ENCODE results near the gene R3HCC1L. TPM values are rescaled to one million over a fixed set of nuclear protein-coding genes. Genes with fewer than 3 reads are reported as not detected.
"Not testable (repeated sequence)": the region's sequence is repeated elsewhere in the genome, so short reads cannot be mapped to it uniquely, and the experiment has no call there.

The R3HCC1L gene
- total RNA-seq, 2 experiments from 2014 or later: 15.7 to 16.5 TPM

- ATAC-seq (no peak), DNase-seq (no peak)
- Mint-ChIP-seq H3K4me1 (ENCODE audit: low read depth) (peaks cover 13% of the 10 kb centered on the region), H3K9me3 (peaks cover 2% of the 10 kb centered on the region), H3K4me3 (no peak overlapping the region), H3K27me3 (no peaks in the 10 kb centered on the region), H3K27ac (no peak overlapping the region), H3K36me3 (ENCODE audit: low read depth) (peaks cover 67% of the 10 kb centered on the region)
- TF ChIP-seq CTCF (IDR thresholded peaks at IDR 0.05): no peak
- ChIA-PET POLR2A (no interaction called here), CTCF (interaction anchor here (4.1 kb wide), 1 partner anchor 16 kb away, joined by 16 read pairs; no protein-coding TSS in a partner anchor)
- intact Hi-C loops (cut with micrococcal nuclease): no loop called here
Observed at GRCh38 chr10:98186681-98187080, 52.2 kb downstream of the R3HCC1L start.

GRCh38 chr10:98190773-98191172, 56.3 kb downstream of the R3HCC1L start:
- H3K27ac Mint-ChIP-seq; H3K4me3 Mint-ChIP-seq; intact Hi-C loops (cut with micrococcal nuclease); ATAC-seq; H3K9me3 Mint-ChIP-seq; CTCF ChIA-PET; DNase-seq; POLR2A ChIA-PET; H3K27me3 Mint-ChIP-seq: not testable (repeated sequence)
- H3K4me1 Mint-ChIP-seq (ENCODE audit: low read depth): peaks cover 13% of the 10 kb centered on the region
- peaks cover 55% of the 10 kb centered on the region for H3K36me3 Mint-ChIP-seq (ENCODE audit: low read depth)

- no peaks in the 10 kb centered on the region for H3K27me3 Mint-ChIP-seq
- no peak for TF ChIP-seq CTCF (IDR thresholded peaks at IDR 0.05)
- DNase-seq: no peak
- H3K27ac Mint-ChIP-seq: no peak overlapping the region
- ChIA-PET CTCF (interaction anchor here (1.0 kb wide), 1 partner anchor 23 kb away, joined by 3 read pairs; no protein-coding TSS in a partner anchor), POLR2A (no interaction called here)
- peaks cover 3% of the 10 kb centered on the region for H3K9me3 Mint-ChIP-seq
- H3K4me3 Mint-ChIP-seq: no peak overlapping the region
- peaks cover 22% of the 10 kb centered on the region for H3K4me1 Mint-ChIP-seq (ENCODE audit: low read depth)
- no peak for ATAC-seq
- intact Hi-C loops (cut with micrococcal nuclease): no loop called here
- peaks cover 47% of the 10 kb centered on the region for H3K36me3 Mint-ChIP-seq (ENCODE audit: low read depth)
Observed at GRCh38 chr10:98193037-98193436, 58.6 kb downstream of the R3HCC1L start.

- DNase-seq (no peak), ATAC-seq (no peak)
- POLR2A ChIA-PET: no interaction called here
- CTCF ChIA-PET: no interaction called here
- TF ChIP-seq CTCF (IDR thresholded peaks at IDR 0.05): no peak
- Mint-ChIP-seq H3K4me1 (ENCODE audit: low read depth) (peaks cover 23% of the 10 kb centered on the region), H3K9me3 (peaks cover 3% of the 10 kb centered on the region), H3K27me3 (no peaks in the 10 kb centered on the region), H3K4me3 (no peak overlapping the region), H3K36me3 (ENCODE audit: low read depth) (peaks cover 42% of the 10 kb centered on the region), H3K27ac (no peak overlapping the region)
- intact Hi-C loops (cut with micrococcal nuclease): no loop called here
Observed at GRCh38 chr10:98194633-98195032, 60.2 kb downstream of the R3HCC1L start.

GRCh38 chr10:98195120-98195519, 60.7 kb downstream of the R3HCC1L start:
- H3K4me3 Mint-ChIP-seq: no peak overlapping the region
- ChIA-PET POLR2A (no interaction called here), CTCF (no interaction called here)
- H3K36me3 Mint-ChIP-seq (ENCODE audit: low read depth): peaks cover 38% of the 10 kb centered on the region
- H3K27ac Mint-ChIP-seq: no peak overlapping the region
- ATAC-seq (peak; percentile 37), DNase-seq (no peak)
- H3K9me3 Mint-ChIP-seq: peaks cover 3% of the 10 kb centered on the region
- intact Hi-C loops (cut with micrococcal nuclease): no loop called here
- peaks cover 23% of the 10 kb centered on the region for H3K4me1 Mint-ChIP-seq (ENCODE audit: low read depth)
- TF ChIP-seq CTCF (IDR thresholded peaks at IDR 0.05): no peak
- H3K27me3 Mint-ChIP-seq: no peaks in the 10 kb centered on the region
